ENCODE measurements around the gene ZBTB7C.

The ZBTB7C gene

GRCh38 chr18:48085781-48086487 lies 323.2 kb downstream of the ZBTB7C start:
- DNase-seq (ENCODE audit: low read depth in 2 of 2): no peak

GRCh38 chr18:48084858-48085257 lies 324.3 kb downstream of the ZBTB7C start:
- DNase-seq (ENCODE audit: low read depth in 2 of 2): no peak

GRCh38 chr18:48084041-48084757 lies 325.0 kb downstream of the ZBTB7C start:
- DNase-seq (ENCODE audit: low read depth in 2 of 2): no peak

- no peak for DNase-seq (ENCODE audit: low read depth in 2 of 2)
Measured at GRCh38 chr18:48080546-48080945, 328.6 kb downstream of the ZBTB7C start.

- no peak for DNase-seq (ENCODE audit: low read depth in 2 of 2)
Measured at GRCh38 chr18:48079885-48080284, 329.3 kb downstream of the ZBTB7C start.

GRCh38 chr18:48078448-48078847 lies 330.7 kb downstream of the ZBTB7C start:
- no peak for DNase-seq (ENCODE audit: low read depth in 2 of 2)

GRCh38 chr18:48077291-48077690 lies 331.9 kb downstream of the ZBTB7C start:
- no peak for DNase-seq (ENCODE audit: low read depth in 2 of 2)

- DNase-seq (ENCODE audit: low read depth in 2 of 2): no peak
Measured at GRCh38 chr18:48076461-48076860, 332.7 kb downstream of the ZBTB7C start.

GRCh38 chr18:48075707-48076093 lies 333.5 kb downstream of the ZBTB7C start:
- no peak for DNase-seq (ENCODE audit: low read depth in 2 of 2)

GRCh38 chr18:48074929-48075706 lies 334.1 kb downstream of the ZBTB7C start:
- no peak for DNase-seq (ENCODE audit: low read depth in 2 of 2)

GRCh38 chr18:48073211-48073930 lies 335.8 kb downstream of the ZBTB7C start:
- no peak for DNase-seq (ENCODE audit: low read depth in 2 of 2)

GRCh38 chr18:48072428-48073204 lies 336.6 kb downstream of the ZBTB7C start:
- DNase-seq (ENCODE audit: low read depth in 2 of 2): no peak

- no peak for DNase-seq (ENCODE audit: low read depth in 2 of 2)
Measured at GRCh38 chr18:48068916-48069445, 340.2 kb downstream of the ZBTB7C start.

- DNase-seq (ENCODE audit: low read depth in 2 of 2): no peak
Measured at GRCh38 chr18:48066225-48066652, 342.9 kb downstream of the ZBTB7C start.

- DNase-seq (ENCODE audit: low read depth in 2 of 2): no peak
Measured at GRCh38 chr18:48065601-48065995, 343.6 kb downstream of the ZBTB7C start.

GRCh38 chr18:48064978-48065600 lies 344.1 kb downstream of the ZBTB7C start:
- DNase-seq (ENCODE audit: low read depth in 2 of 2): no peak

GRCh38 chr18:48061781-48062570 lies 347.2 kb downstream of the ZBTB7C start:
- DNase-seq (ENCODE audit: low read depth in 2 of 2): no peak

- DNase-seq (ENCODE audit: low read depth in 2 of 2): no peak
Measured at GRCh38 chr18:48060970-48061369, 348.2 kb downstream of the ZBTB7C start.

GRCh38 chr18:48060346-48060745 lies 348.8 kb downstream of the ZBTB7C start:
- DNase-seq (ENCODE audit: low read depth in 2 of 2): no peak

Data from stimulated activated CD8-positive, alpha-beta memory T cell treated with anti-CD3 and anti-CD28 coated beads, Interleukin-7, amount 100 ng/mL, for 1 hour (primary cell).